ENCODE results near the gene FAM177B.

The FAM177B gene

DNA sequence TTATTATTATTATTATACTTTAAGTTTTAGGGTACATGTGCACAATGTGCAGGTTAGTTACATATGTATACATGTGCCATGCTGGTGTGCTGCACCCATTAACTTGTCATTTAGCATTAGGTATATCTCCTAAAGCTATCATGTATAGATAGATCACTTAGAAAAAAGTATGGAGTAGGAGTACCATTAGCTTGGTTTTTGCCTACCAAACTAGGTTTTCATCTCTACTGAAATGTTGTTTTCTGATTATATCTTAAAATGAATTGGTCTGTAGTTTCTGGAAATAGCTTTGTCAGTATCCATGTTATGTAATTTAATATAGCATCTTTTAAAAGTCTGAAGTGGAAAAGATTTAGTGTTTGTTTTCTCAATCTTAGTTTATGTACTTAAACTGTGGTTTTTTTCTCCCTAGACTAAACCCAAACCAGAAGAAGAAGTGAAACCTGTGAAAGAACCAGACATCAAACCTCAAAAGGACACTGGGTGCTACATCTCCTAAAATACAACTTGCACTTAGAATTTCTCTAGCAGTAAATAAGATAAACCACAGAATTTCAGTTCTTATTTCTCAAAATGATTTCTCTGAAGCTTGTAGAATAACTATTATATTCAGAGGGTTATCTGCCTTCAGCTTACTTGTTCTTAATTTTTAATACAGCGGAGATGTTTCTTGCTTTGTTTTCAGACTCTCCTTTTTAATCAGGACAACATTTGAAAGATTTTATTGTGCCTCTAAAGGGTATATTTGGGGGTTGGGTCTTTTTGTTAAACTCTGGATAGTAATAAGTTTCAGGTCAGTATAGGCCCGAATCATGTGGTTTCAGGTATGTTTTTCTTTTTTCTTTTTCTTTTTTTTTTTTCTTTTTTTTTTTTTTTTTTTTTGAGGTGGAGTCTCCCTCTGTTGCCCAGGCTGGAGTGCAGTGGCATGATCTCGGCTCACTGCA, 4.5 kb upstream of the FAM177B start:
- Histone ChIP-seq H3K27ac (ENCODE audit: low read depth, low read length) (no peak overlapping the region), H4K91ac (ENCODE audit: low read depth, low read length) (no peak overlapping the region), H2BK12ac (ENCODE audit: low read length) (no peak overlapping the region), H3K9me3 (ENCODE audit: insufficient read depth, low read depth, low read length) (no peaks in the 10 kb centered on the region), H2AK5ac (ENCODE audit: low read length) (no peak overlapping the region), H2AFZ (ENCODE audit: insufficient read depth, low read length, poor library complexity) (no peak overlapping the region), H3K14ac (ENCODE audit: low read length) (no peak overlapping the region), H3K36me3 (ENCODE audit: control insufficient read depth in 1 of 2, insufficient read depth in 2 of 2, low read length in 2 of 2) (peaks cover 7 to 11% of the 10 kb centered on the region in 2 experiments), H3K18ac (ENCODE audit: low read length) (no peak overlapping the region), H3K4me2 (ENCODE audit: low read length) (no peak overlapping the region), H3K4ac (ENCODE audit: low read depth, low read length) (no peak overlapping the region), H3K79me1 (ENCODE audit: low read length) (no peaks in the 10 kb centered on the region), H3K23ac (ENCODE audit: low read length) (no peak overlapping the region), H3K79me2 (ENCODE audit: control insufficient read depth, insufficient read depth, low read length, poor library complexity) (no peaks in the 10 kb centered on the region), H3K4me1 (ENCODE audit: control insufficient read depth in 1 of 2, insufficient read depth in 2 of 2, low read length in 2 of 2) (no peaks in the 10 kb centered on the region), H4K12ac (ENCODE audit: low read depth, low read length) (no peak overlapping the region), H3K9ac (ENCODE audit: low read length) (no peak overlapping the region), H2BK120ac (ENCODE audit: insufficient read depth, low read length, poor library complexity) (no peak overlapping the region), H3K27me3 (ENCODE audit: insufficient read depth, low read length) (no peaks in the 10 kb centered on the region), H3K4me3 (ENCODE audit: low read depth, low read length) (no peak overlapping the region), H4K8ac (ENCODE audit: low read depth, low read length) (no peak overlapping the region), H2BK5ac (ENCODE audit: low read depth, low read length, poor library complexity) (no peak overlapping the region)
- no peak for DNase-seq
- WGBS (ENCODE audit: extremely low coverage, insufficient coverage, insufficient read length), result no CpG with 5 or more reads among the region's 3 CpGs

DNA sequence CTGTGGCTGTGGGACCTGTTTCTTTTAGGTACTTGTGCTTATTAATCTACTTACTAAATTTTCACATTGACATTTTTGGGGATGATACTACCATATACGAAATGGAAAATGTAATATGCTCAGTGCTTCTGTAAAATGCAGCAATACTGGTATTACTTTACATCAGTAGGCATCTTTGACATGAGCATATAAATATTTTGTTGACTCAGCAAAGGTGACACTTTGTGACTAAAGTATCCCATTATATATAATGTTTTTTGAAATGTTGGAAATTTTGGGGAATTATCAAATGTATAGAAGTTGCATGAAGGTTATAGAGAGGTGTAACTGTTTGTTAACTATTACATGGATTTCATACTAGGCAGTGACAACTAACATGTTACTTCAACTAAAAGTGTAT, 2.3 kb upstream of the FAM177B start:
- H2BK12ac ChIP-seq (ENCODE audit: low read length), result no peak overlapping the region
- no peak overlapping the region for H2AFZ ChIP-seq (ENCODE audit: insufficient read depth, low read length, poor library complexity)
- no peak overlapping the region for H3K18ac ChIP-seq (ENCODE audit: low read length)
- WGBS (ENCODE audit: extremely low coverage, insufficient coverage, insufficient read length), result no CpG with 5 or more reads among the region's 1 CpG
- no peak overlapping the region for H3K14ac ChIP-seq (ENCODE audit: low read length)
- no peak overlapping the region for H3K4me3 ChIP-seq (ENCODE audit: low read depth, low read length)
- H4K12ac ChIP-seq (ENCODE audit: low read depth, low read length), result no peak overlapping the region
- H2BK120ac ChIP-seq (ENCODE audit: insufficient read depth, low read length, poor library complexity), result no peak overlapping the region
- H2AK5ac ChIP-seq (ENCODE audit: low read length), result no peak overlapping the region
- no peaks in the 10 kb centered on the region for H3K79me2 ChIP-seq (ENCODE audit: control insufficient read depth, insufficient read depth, low read length, poor library complexity)
- H3K4ac ChIP-seq (ENCODE audit: low read depth, low read length), result no peak overlapping the region
- no peaks in the 10 kb centered on the region for H3K4me1 ChIP-seq (ENCODE audit: control insufficient read depth in 1 of 2, insufficient read depth in 2 of 2, low read length in 2 of 2)
- H3K9me3 ChIP-seq (ENCODE audit: insufficient read depth, low read depth, low read length), result no peaks in the 10 kb centered on the region
- H3K79me1 ChIP-seq (ENCODE audit: low read length), result no peaks in the 10 kb centered on the region
- no peak overlapping the region for H2BK5ac ChIP-seq (ENCODE audit: low read depth, low read length, poor library complexity)
- H3K23ac ChIP-seq (ENCODE audit: low read length), result no peak overlapping the region
- H4K8ac ChIP-seq (ENCODE audit: low read depth, low read length), result no peak overlapping the region
- H3K4me2 ChIP-seq (ENCODE audit: low read length), result no peak overlapping the region
- H3K36me3 ChIP-seq (ENCODE audit: control insufficient read depth in 1 of 2, insufficient read depth in 2 of 2, low read length in 2 of 2), result peaks cover 7 to 11% of the 10 kb centered on the region in 2 experiments
- H4K91ac ChIP-seq (ENCODE audit: low read depth, low read length), result no peak overlapping the region
- no peak overlapping the region for H3K9ac ChIP-seq (ENCODE audit: low read length)
- no peak for DNase-seq
- no peaks in the 10 kb centered on the region for H3K27me3 ChIP-seq (ENCODE audit: insufficient read depth, low read length)
- no peak overlapping the region for H3K27ac ChIP-seq (ENCODE audit: low read depth, low read length)

GRCh38 chr1:222736470-222736869, 532 bp upstream of the FAM177B start:
- no peak overlapping the region for H3K4ac ChIP-seq (ENCODE audit: low read depth, low read length)
- H2AFZ ChIP-seq (ENCODE audit: insufficient read depth, low read length, poor library complexity), result no peak overlapping the region
- no peak overlapping the region for H2BK120ac ChIP-seq (ENCODE audit: insufficient read depth, low read length, poor library complexity)
- H4K8ac ChIP-seq (ENCODE audit: low read depth, low read length), result no peak overlapping the region
- H3K79me1 ChIP-seq (ENCODE audit: low read length), result no peaks in the 10 kb centered on the region
- H3K23ac ChIP-seq (ENCODE audit: low read length), result no peak overlapping the region
- H3K4me1 ChIP-seq (ENCODE audit: control insufficient read depth in 1 of 2, insufficient read depth in 2 of 2, low read length in 2 of 2), result no peaks in the 10 kb centered on the region
- no peak overlapping the region for H3K18ac ChIP-seq (ENCODE audit: low read length)
- H4K91ac ChIP-seq (ENCODE audit: low read depth, low read length), result no peak overlapping the region
- peaks cover 3 to 7% of the 10 kb centered on the region in 2 experiments for H3K36me3 ChIP-seq (ENCODE audit: control insufficient read depth in 1 of 2, insufficient read depth in 2 of 2, low read length in 2 of 2)
- no peak overlapping the region for H2BK5ac ChIP-seq (ENCODE audit: low read depth, low read length, poor library complexity)
- H4K12ac ChIP-seq (ENCODE audit: low read depth, low read length), result no peak overlapping the region
- no peak for DNase-seq
- WGBS (ENCODE audit: extremely low coverage, insufficient coverage, insufficient read length), result no CpG with 5 or more reads among the region's 5 CpGs
- no peak overlapping the region for H3K4me2 ChIP-seq (ENCODE audit: low read length)
- no peak overlapping the region for H3K27ac ChIP-seq (ENCODE audit: low read depth, low read length)
- H3K14ac ChIP-seq (ENCODE audit: low read length), result no peak overlapping the region
- H3K4me3 ChIP-seq (ENCODE audit: low read depth, low read length), result no peak overlapping the region
- no peak overlapping the region for H3K9ac ChIP-seq (ENCODE audit: low read length)
- no peak overlapping the region for H2BK12ac ChIP-seq (ENCODE audit: low read length)
- H3K27me3 ChIP-seq (ENCODE audit: insufficient read depth, low read length), result no peaks in the 10 kb centered on the region
- H3K9me3 ChIP-seq (ENCODE audit: insufficient read depth, low read depth, low read length), result no peaks in the 10 kb centered on the region
- no peaks in the 10 kb centered on the region for H3K79me2 ChIP-seq (ENCODE audit: control insufficient read depth, insufficient read depth, low read length, poor library complexity)
- H2AK5ac ChIP-seq (ENCODE audit: low read length), result no peak overlapping the region

- no CpG with 5 or more reads among the region's 2 CpGs for WGBS (ENCODE audit: extremely low coverage, insufficient coverage, insufficient read length)
- no peak for DNase-seq
- no peaks in the 10 kb centered on the region for H3K79me1 ChIP-seq (ENCODE audit: low read length)
These were observed 2.5 kb downstream of the FAM177B start for GRCh38 chr1:222739465-222739864.

More at GRCh38 chr1:222739465-222739864, 2.5 kb downstream of the FAM177B start:
- no peak overlapping the region for H4K8ac ChIP-seq (ENCODE audit: low read depth, low read length)
- H3K36me3 ChIP-seq (ENCODE audit: control insufficient read depth in 1 of 2, insufficient read depth in 2 of 2, low read length in 2 of 2), result peaks cover 0 to 2% of the 10 kb centered on the region in 2 experiments
- H2AK5ac ChIP-seq (ENCODE audit: low read length), result no peak overlapping the region
- no peak overlapping the region for H3K27ac ChIP-seq (ENCODE audit: low read depth, low read length)
- no peak overlapping the region for H3K14ac ChIP-seq (ENCODE audit: low read length)
- H3K79me2 ChIP-seq (ENCODE audit: control insufficient read depth, insufficient read depth, low read length, poor library complexity), result no peaks in the 10 kb centered on the region
- H3K9ac ChIP-seq (ENCODE audit: low read length), result no peak overlapping the region
- H2BK120ac ChIP-seq (ENCODE audit: insufficient read depth, low read length, poor library complexity), result no peak overlapping the region
- no peak overlapping the region for H3K18ac ChIP-seq (ENCODE audit: low read length)
- no peaks in the 10 kb centered on the region for H3K27me3 ChIP-seq (ENCODE audit: insufficient read depth, low read length)
- H3K4me2 ChIP-seq (ENCODE audit: low read length), result no peak overlapping the region
- H2BK5ac ChIP-seq (ENCODE audit: low read depth, low read length, poor library complexity), result no peak overlapping the region
- H3K4ac ChIP-seq (ENCODE audit: low read depth, low read length), result no peak overlapping the region
- no peak overlapping the region for H2BK12ac ChIP-seq (ENCODE audit: low read length)
- no peak overlapping the region for H4K91ac ChIP-seq (ENCODE audit: low read depth, low read length)
- no peak overlapping the region for H3K23ac ChIP-seq (ENCODE audit: low read length)
- no peaks in the 10 kb centered on the region for H3K9me3 ChIP-seq (ENCODE audit: insufficient read depth, low read depth, low read length)
- H3K4me1 ChIP-seq (ENCODE audit: control insufficient read depth in 1 of 2, insufficient read depth in 2 of 2, low read length in 2 of 2), result no peaks in the 10 kb centered on the region
- H2AFZ ChIP-seq (ENCODE audit: insufficient read depth, low read length, poor library complexity), result no peak overlapping the region
- no peak overlapping the region for H3K4me3 ChIP-seq (ENCODE audit: low read depth, low read length)
- H4K12ac ChIP-seq (ENCODE audit: low read depth, low read length), result no peak overlapping the region

Measured in trophoblast cell (in vitro differentiated cells and primary cell).